Cerebellar cortex (tissue), 1 donor: ENCODE data around the gene TAF1D.
"Not testable (repeated sequence)": the region's sequence is repeated elsewhere in the genome, so short reads cannot be mapped to it uniquely, and the experiment has no call there.

Experiments
- DNase-seq: peaks from one replicate; pipeline ENCODE4 v3.0.0-alpha.2; 2015; ENCODE audit warnings: low spot score

TAF1D gene

DNA sequence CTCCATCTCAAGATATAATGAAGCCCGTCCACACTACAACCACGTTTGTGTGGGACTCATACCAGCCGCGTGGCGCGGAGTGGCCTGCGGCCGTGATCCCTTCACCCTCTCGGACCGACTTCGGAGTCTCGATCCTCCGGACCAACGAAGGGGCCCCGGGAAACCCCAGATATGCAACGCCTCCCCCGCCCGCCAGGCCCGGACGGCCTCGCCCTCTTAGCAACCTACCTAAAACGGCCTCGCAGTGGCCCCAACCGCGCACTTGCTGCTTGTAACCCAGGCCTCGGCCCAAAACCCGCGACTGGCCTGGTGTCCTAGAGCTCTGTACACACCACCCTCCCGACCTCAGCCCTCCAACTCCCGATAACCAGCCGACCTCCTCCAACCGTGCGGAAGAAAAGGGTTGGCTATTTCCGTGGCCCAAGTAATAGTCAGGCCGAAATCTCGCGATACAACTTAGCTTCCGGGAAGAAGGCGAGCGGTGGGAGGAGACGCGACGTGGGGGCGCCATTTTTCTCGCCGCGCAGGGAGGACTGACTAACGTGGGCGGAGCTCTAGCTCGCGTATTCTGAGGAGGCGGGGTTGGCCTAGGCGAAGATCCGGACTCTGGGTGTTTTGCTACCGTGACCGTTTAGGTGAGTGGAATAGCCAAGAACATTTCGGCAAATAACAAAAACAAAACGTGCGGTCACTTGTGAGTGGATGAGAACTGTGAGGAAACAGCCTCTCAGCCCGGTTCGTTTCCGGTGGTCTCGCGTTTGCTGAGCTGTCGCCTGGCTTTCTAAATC is at the start of gene TAF1D, which contains the start of gene C11orf54:
TAF1D (minus strand) TSS at position 402 of the 788 bp plus-strand sequence. CDS start 2,191 bp downstream, outside the sequence.
C11orf54 (plus strand) TSS at position 579 of the 788 bp plus-strand sequence. CDS start 5,722 bp downstream, outside the sequence.
- DNase-seq: peak; percentile 99

DNA sequence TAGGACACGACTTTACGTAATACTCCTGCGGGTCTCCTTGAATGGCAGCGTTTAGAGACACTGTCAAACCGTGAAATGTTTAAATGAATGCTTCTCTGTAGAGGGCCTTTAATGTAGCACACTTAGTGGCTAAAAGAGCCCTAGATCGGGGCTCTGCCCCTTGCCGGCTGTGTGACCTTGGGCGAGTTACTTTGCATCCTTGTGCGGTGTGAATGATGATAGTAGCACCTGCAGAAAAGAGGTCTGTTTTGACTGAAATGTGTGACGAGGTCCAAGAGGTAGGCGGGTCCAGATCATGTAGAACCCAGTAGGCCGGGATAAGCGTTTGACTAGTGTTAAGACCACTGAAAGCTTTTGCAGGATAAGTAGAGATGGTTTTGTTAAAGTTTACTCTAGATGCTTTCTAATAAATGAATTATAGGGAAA is 43.7 kb upstream of the TAF1D start:
- DNase-seq: no peak

DNA sequence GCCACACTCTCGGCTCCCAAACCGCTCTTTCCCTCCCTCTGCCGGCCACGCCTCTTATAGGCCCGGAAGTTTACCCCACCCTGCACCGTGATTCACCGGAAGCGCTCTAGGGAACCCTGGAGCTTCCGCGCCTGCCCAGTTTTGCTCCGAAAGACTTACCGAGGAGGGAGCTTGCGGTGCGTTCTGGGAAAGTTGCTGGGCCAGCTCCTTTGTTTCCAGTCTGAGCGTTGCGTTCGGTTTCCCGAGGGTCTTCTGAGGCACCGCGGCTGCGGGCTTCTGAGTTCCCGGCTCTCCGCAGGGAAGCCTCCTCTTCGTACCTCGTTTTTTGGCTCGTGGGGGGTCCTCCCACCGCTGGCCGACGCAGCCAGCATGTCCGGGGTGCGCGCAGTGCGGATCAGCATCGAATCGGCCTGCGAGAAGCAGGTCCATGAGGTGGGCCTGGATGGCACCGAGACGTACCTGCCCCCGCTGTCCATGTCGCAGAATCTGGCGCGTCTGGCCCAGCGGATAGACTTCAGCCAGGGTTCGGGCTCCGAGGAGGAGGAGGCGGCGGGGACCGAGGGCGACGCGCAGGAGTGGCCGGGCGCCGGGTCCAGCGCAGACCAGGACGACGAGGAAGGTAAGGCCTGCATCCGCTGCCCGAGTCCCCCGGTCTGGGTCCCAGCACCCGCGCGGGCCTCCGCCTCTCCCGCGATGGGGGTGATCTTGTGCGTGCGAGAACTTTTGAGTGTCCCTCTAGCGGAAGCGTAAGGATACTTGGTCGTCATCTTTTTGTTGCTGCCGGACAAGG is 43.0 kb upstream of the TAF1D start, which contains the start of gene MED17:
MED17 (plus strand) TSS at position 138 of the 790 bp plus-strand sequence; CDS start at position 370, 232 bp downstream.
- peak; percentile 97 for DNase-seq

- no peak for DNase-seq
These were observed 42.5 kb upstream of the TAF1D start for GRCh38 chr11:93783765-93784144.

DNA sequence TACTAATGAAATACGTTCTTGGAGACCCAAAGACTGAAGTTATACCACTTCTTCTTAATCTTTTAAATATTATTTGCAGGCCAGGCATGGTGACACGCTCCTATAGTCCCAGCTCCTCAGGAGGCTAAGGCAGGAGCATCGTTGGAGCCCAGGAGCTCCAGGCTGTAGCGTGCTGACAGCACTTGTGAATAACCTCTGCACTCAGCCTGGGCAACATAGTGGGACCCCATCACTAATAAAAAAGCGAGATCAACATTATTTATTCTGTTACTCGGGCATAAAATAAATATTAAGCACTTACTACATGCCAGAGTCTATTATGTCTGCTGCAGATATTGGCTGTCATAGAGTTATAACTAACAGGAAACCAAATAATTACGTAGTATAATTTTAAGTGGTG is 42.1 kb upstream of the TAF1D start:
- peak; percentile 1 for DNase-seq

DNA sequence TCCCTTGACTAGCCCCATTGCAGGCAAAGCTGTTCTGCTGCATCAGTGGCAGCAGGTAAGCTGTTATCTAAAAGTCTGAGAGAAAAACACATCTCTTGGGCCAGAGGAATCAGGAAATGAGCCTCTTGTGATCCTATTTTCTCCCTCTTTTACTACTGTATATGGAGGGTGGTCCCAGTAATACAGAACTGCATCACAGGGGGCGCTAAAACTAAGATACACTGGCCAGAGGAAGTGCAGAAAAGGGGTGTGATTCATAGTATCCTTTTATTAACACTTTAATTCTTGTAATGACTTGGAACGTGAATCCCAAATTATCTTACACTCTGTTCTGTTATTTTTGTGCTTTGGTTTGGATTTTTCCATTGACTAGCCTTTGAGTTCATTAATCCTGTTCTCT is 34.0 kb upstream of the TAF1D start:
- DNase-seq: no peak

- DNase-seq: not testable (repeated sequence)
These were observed 33.3 kb upstream of the TAF1D start for GRCh38 chr11:93774560-93774959.

GRCh38 chr11:93773601-93774200 is 32.4 kb upstream of the TAF1D start:
- no peak for DNase-seq

DNA sequence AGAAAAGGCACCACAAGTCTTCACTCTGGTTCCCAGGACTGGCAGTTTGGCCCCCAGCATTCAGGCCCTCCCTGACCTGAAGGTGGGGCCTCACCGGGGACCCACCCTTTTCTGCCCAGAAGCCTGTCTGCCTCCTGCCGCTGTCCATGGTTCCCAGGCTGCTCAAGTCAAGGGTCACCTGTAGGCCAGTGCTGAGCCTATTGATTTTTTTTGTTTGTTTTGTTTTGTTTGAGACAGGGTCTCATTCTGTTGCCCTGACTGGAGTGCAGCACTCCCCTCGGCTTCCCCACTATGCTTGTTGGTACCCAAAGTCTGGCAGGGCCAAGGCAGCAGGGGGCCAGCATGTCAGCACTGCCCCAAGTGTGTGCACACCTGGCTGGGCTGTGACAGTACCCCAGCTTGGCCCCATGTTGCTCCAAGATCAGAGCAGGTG is 31.8 kb upstream of the TAF1D start:
- no peak for DNase-seq

- DNase-seq: no peak
These were observed 30.8 kb upstream of the TAF1D start for GRCh38 chr11:93772123-93772522.

GRCh38 chr11:93770160-93770559 is 28.9 kb upstream of the TAF1D start:
- no peak for DNase-seq

- no peak for DNase-seq
These were observed 25.7 kb upstream of the TAF1D start for GRCh38 chr11:93767018-93767417.

DNA sequence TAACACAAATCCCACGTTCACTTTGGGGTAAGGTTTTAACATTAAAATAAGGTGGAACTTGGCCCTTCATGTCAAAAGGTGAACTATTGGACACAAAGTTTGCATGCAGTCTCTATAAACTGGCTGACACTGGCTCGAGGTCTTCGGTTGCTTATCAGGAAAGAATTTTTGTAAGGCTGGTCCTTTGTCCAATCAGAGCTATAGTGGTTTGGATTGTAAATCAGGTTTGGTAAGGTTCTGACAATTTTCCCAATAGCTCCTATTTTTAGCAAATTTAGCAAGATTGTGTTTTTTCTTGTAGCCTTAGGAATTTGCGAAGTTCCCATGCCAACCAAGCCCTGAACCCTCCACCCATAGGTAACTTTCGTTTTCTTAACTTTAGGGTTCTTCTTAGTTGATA is 25.2 kb upstream of the TAF1D start:
- no peak for DNase-seq

- no peak for DNase-seq
These were observed 24.3 kb upstream of the TAF1D start for GRCh38 chr11:93765551-93765950.

GRCh38 chr11:93761910-93762309 is 20.6 kb upstream of the TAF1D start:
- no peak for DNase-seq

GRCh38 chr11:93759123-93759522 is 17.8 kb upstream of the TAF1D start:
- not testable (repeated sequence) for DNase-seq

DNA sequence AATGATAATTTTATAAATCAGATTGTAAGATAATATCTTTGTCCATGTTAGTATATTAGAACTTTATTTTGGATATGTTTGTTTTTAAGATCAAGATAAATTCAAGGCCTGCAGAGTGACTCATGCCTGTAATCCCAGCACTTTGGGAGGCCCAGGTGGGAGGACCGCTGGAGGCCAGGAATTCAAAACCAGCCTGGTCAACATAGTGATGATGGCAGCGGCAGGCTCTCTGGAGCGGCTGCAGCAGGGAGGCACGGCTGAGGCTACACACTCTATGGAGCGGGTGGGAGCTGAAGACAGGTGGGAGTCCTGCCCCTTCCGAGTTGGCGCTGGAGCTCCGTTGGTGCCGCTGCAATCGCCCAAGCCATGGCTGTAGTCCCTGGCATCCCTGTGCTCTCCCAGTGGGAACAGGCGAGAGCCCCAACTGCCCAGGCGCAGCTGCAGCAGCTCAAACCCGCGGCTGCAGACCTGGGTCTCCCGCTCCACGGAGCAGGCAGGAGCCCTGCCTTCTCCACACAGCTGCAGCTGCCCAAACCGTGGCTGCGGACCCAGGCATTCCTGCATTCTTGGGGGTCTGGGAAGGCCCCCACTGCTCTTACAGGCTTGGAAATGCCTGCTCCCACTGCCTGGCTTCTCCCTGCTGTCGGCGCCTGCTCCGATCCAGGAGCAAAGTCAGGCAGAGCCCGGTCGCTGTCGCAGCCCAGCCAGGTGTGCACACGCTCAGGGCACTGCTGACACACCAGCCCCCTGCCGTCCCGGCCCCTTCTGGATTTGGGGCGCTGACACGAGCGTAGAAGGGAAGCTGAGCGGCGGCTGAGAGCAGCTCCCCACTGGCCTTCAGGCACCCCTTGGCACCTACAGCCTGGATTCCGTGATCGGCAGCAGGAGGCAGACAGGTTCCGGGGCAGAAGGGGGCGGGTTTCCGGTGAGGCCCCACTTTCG is 16.9 kb upstream of the TAF1D start:
- DNase-seq: no peak

DNA sequence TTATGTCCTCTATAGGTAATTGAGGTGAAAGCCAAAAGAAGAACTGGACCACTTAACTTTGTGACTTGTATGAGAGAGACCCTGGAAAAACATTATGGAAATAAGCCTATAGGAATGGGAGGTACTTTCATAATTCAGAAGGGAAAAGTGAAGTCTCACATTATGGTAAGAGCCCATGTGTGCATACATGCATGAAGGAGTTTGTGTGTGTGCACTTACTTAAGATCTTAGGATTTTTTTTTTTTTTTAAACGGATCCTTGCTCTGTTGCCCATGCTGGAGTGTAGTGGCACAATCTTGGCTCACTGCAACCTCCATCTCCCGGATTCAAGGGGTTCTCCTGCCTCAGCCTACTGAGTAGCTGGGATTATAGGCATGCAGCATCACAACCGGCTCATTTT is 16.0 kb upstream of the TAF1D start:
- no peak for DNase-seq

GRCh38 chr11:93756748-93757147 is 15.5 kb upstream of the TAF1D start:
- DNase-seq: no peak

DNA sequence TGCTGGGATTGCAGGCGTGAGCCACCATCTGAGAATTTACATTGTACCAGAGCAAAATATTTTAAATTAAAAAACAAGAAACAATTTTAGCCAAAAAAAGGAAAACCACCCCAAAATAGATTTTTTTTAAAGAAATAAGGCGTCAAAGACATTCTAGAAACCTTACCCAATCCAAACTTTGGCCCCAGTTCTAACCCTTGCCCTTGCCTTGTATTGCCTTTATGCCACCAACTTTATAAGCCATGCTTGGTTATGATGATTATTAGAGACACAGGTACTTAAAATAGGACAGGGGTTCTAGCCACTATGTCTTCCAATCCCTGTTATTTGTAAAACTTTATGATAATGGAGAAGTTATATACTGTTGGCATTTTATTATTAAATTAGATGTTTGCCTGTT is 11.9 kb upstream of the TAF1D start:
- no peak for DNase-seq

DNA sequence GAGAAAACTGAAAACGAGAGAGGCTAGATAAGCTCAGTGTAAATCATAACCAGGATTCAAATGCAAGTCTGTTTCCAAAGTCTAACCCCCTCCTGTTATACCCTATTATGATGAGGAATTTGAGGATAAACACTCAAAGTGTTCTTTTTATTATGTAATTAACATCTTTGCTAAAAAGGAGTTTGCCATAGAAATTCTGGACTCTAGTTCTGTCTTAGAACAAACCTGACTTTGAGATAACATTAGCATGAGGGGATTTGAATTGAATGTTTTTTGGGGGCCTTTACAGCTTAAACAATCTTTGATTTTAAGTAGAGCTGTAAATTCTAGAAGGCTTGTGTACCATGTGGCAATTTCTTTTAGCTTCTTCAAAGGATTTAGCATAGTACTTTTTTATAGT is 9.7 kb upstream of the TAF1D start:
- DNase-seq: no peak
